GM12878 (cell line): ENCODE measurements around the gene AMBRA1. TPM values are rescaled to one million over a fixed set of nuclear protein-coding genes. Genes with fewer than 3 reads are reported as not detected.

Experiments used
- ATAC-seq: fragments of 200-7000 bp; cut with Tn5 transposase; 3 replicates; pipeline ENCODE4 v1.9.1; 2020; ENCODE audit warnings: mild to moderate bottlenecking, moderate library complexity
- BruUV-seq: library from RNA; stranded (reverse); fragments of 400-500 nt; replicated peaks from 2 replicates; lab custom pipeline; 2021; lab: Mats Ljungman, UMichigan
- CTCF ChIA-PET: fragments of 300-600 bp; sonication (Branson Sonifier 250); formaldehyde crosslinking; extraction: SDS; loops from one replicate; lab custom pipeline; 2021; ENCODE audit warnings: inconsistent platforms; lab: Yijun Ruan, JAX
- POLR2A ChIA-PET: fragments of 350-600 bp; formaldehyde crosslinking; extraction: SDS; loops from one replicate; lab custom pipeline; 2021; ENCODE audit warnings: inconsistent platforms; lab: Charles Lee
- RAD21 ChIA-PET: fragments of 300-600 bp; sonication (Branson Sonifier 250); formaldehyde crosslinking; loops from one replicate; lab custom pipeline; 2023; ENCODE audit warnings: antibody characterized with exemption; ENCODE audit not compliant: unreplicated experiment; lab: Charles Lee
- SMC1A ChIA-PET: fragments of 300-600 bp; sonication (Branson Sonifier 250); formaldehyde crosslinking; loops from one replicate; lab custom pipeline; 2023; ENCODE audit not compliant: unreplicated experiment, uncharacterized antibody; lab: Charles Lee
- DNase-seq: peaks from one replicate; pipeline ENCODE4 v3.0.0-alpha.2; 2011; ENCODE audit warnings: low read depth, low spot score
- FAIRE-seq: peaks from 3 replicates; lab custom pipeline; 2011; peaks lifted over from hg19 to GRCh38; lab: Jason Lieb, UNC
- H2AFZ ChIP-seq: 2 replicates; pipeline ENCODE4 v1.6.0; 2011; ENCODE audit warnings: low read depth, low read length, control low read depth; ENCODE audit not compliant: control insufficient read depth
- H3K27ac ChIP-seq: 2 replicates; pipeline ENCODE4 v1.5.1; 2011; ENCODE audit warnings: control low read depth; ENCODE audit not compliant: control insufficient read depth, insufficient read depth
- H3K27me3 ChIP-seq, 2 experiments: replicated peaks in 1 of 2; 2 replicates each; pipeline versions ENCODE4 v1.6.0 to v1.6.1; 2011; ENCODE audit warnings: low read length in 1 of 2; ENCODE audit not compliant: control insufficient read depth in 2 of 2, insufficient read depth in 2 of 2
- H3K36me3 ChIP-seq, 2 experiments: 2 replicates each; pipeline ENCODE4 v1.5.1; 2011; ENCODE audit warnings: low read length in 1 of 2; ENCODE audit not compliant: control insufficient read depth in 2 of 2, insufficient read depth in 2 of 2
- H3K4me1 ChIP-seq: 2 replicates; pipeline ENCODE4 v1.6.1; 2011; ENCODE audit warnings: mild to moderate bottlenecking, low read length, moderate library complexity, mixed read lengths; ENCODE audit not compliant: control insufficient read depth, insufficient read depth
- H3K4me2 ChIP-seq: 2 replicates; pipeline ENCODE4 v1.6.0; 2011; ENCODE audit warnings: control low read depth; ENCODE audit not compliant: control insufficient read depth, insufficient read depth
- H3K4me3 ChIP-seq: fragments of 200-600 bp; sonication (generic); 2 replicates; pipeline ENCODE4 v1.5.1; 2016
- H3K79me2 ChIP-seq: 2 replicates; pipeline ENCODE4 v1.6.0; 2011; ENCODE audit warnings: low read length; ENCODE audit not compliant: control insufficient read depth, insufficient read depth
- H3K9ac ChIP-seq: 2 replicates; pipeline ENCODE4 v1.8.0; 2011; ENCODE audit warnings: low read length, control low read depth, mixed read lengths; ENCODE audit not compliant: control insufficient read depth, insufficient read depth
- H3K9me3 ChIP-seq: replicated peaks from 3 replicates; pipeline ENCODE4 v1.5.1; 2011; ENCODE audit warnings: mild to moderate bottlenecking, low read length; ENCODE audit not compliant: control insufficient read depth, insufficient read depth
- H4K20me1 ChIP-seq: 2 replicates; pipeline ENCODE4 v1.6.0; 2011; ENCODE audit not compliant: control insufficient read depth, insufficient read depth
- CEBPB ChIP-seq, 2 experiments: fragments of 150-350 bp in 1 of 2; IDR thresholded peaks; 2 replicates each; pipeline ENCODE4 v1.6.1; 2012 to 2014; ENCODE audit warnings: low read depth in 2 of 2, low read length in 2 of 2, borderline replicate concordance in 1 of 2, inconsistent platforms in 1 of 2
- EGR1 ChIP-seq, 2 experiments: IDR thresholded peaks; 1 replicate in 1 of 2; 2 replicates in 1 of 2; pipeline ENCODE4 v1.6.1; 2011 to 2012; ENCODE audit warnings: low read depth in 2 of 2, low read length in 2 of 2, borderline replicate concordance in 1 of 2, mild to moderate bottlenecking in 1 of 2, moderate library complexity in 1 of 2
- FOS ChIP-seq: IDR thresholded peaks from 3 replicates; pipeline ENCODE4 v1.6.1; 2011; ENCODE audit warnings: borderline replicate concordance; ENCODE audit not compliant: insufficient read length; ENCODE audit errors: extremely low read depth
- HDAC2 ChIP-seq: fragments of 200-600 bp; sonication (generic); IDR thresholded peaks from 2 replicates; pipeline ENCODE4 v1.6.1; 2017
- MLLT1 ChIP-seq: fragments of 450-650 bp; IDR thresholded peaks from 2 replicates; pipeline ENCODE4 v1.6.1; 2016; ENCODE audit warnings: mild to moderate bottlenecking
- NBN ChIP-seq: fragments of 450-650 bp; IDR thresholded peaks from 2 replicates; pipeline ENCODE4 v1.6.1; 2016
- SIX5 ChIP-seq: IDR thresholded peaks from 2 replicates; pipeline ENCODE4 v1.6.1; 2011; ENCODE audit warnings: mild to moderate bottlenecking, low read depth, low read length, moderate library complexity; ENCODE audit not compliant: severe bottlenecking
- WRNIP1 ChIP-seq: IDR thresholded peaks from 2 replicates; pipeline ENCODE4 v1.6.1; 2011; ENCODE audit warnings: low read depth, low read length, improper control_type of control experiment, borderline replicate concordance
- ZNF622 ChIP-seq: fragments of 450-650 bp; IDR thresholded peaks from 2 replicates; pipeline ENCODE4 v1.6.1; 2017; ENCODE audit warnings: mild to moderate bottlenecking, inconsistent platforms
- WGBS: methylation state at CpG from one replicate; pipeline ENCODE4 v1.1.6; 2016; ENCODE audit warnings: low lambda C conversion rate; ENCODE audit not compliant: insufficient replicate concordance, insufficient coverage; ENCODE audit errors: missing lambda C conversion rate; 5-methylcytosine and 5-hydroxymethylcytosine counted together
- in situ Hi-C: fragments of 300-500 bp; cut with MboI; formaldehyde crosslinking; loops from 9 replicates; pipeline ENCODE4 v1.14.3; 2018; ENCODE audit warnings: mixed read lengths
- intact Hi-C: fragments of 100-400 bp; cut with micrococcal nuclease; formaldehyde crosslinking; loops from one replicate; pipeline ENCODE4 v1.14.2; 2022; ENCODE audit not compliant: unreplicated experiment
- polyA plus RNA-seq, 11 experiments: library from polyadenylated mRNA; depleted of rRNA in 4 of 11; unstranded in 6 of 11; stranded (reverse) in 5 of 11; fragments of >200 nt; fragmentation: Nextera tagmentation in 4 of 11; fragmentation: Illumina TruSeq in 1 of 11; extraction: Ambion mirVana in 4 of 11; extraction: Trizol in 1 of 11; gene quantifications; 1 replicate in 1 of 11; 2 replicates in 10 of 11; pipeline versions ENCODE4 v1.2.1 to v1.2.3, GENCODE V29; 2011 to 2016; ENCODE audit warnings: inconsistent platforms in 2 of 11, missing spikeins in 2 of 11, low read depth in 1 of 11
- total RNA-seq, 4 experiments: library from RNA; depleted of rRNA in 3 of 4; stranded (reverse); fragments of >200 nt in 3 of 4; fragmentation: Illumina TruSeq in 1 of 4; extraction: Trizol in 1 of 4; gene quantifications; 2 replicates each; pipeline versions ENCODE4 v1.2.1 to v1.2.3, GENCODE V29; 2013 to 2021
- TF ChIP-seq, protein P1 (sequence below): fragments of 450-650 bp; IDR thresholded peaks from 2 replicates; pipeline ENCODE4 v1.6.1; 2017; ENCODE audit warnings: mild to moderate bottlenecking

The AMBRA1 gene
- total and polyA plus RNA-seq, 10 of the 15 experiments (the other 5 are each of a cell fraction or from before 2014, with no cell fraction given) = 0.57 to 34.3 (median 13.7) TPM

- peaks cover 0 to 5% of the 10 kb centered on the region in 2 experiments; a peak in 2 of 4 replicates for H3K36me3 ChIP-seq
- FAIRE-seq = no peak
- intact Hi-C loops = no loop called here
- H3K4me1 ChIP-seq = no peaks in the 10 kb centered on the region
- 98% methylated on average over 3 of the region's 3 CpGs for WGBS
- no peak overlapping the region for H3K4me2 ChIP-seq
- H3K9ac ChIP-seq = no peak overlapping the region
- no TSS peak for BruUV-seq
- no peak for TF ChIP-seq CEBPB (IDR thresholded peaks at IDR 0.05; ENCODE audit: borderline replicate concordance in 1 of 2, low read depth in 2 of 2, low read length in 2 of 2)
- TF ChIP-seq SIX5 = no peak
- no peak for TF ChIP-seq NBN
- no peak for TF ChIP-seq FOS
- no peak for TF ChIP-seq ZNF622
- TF ChIP-seq, protein P1, sequence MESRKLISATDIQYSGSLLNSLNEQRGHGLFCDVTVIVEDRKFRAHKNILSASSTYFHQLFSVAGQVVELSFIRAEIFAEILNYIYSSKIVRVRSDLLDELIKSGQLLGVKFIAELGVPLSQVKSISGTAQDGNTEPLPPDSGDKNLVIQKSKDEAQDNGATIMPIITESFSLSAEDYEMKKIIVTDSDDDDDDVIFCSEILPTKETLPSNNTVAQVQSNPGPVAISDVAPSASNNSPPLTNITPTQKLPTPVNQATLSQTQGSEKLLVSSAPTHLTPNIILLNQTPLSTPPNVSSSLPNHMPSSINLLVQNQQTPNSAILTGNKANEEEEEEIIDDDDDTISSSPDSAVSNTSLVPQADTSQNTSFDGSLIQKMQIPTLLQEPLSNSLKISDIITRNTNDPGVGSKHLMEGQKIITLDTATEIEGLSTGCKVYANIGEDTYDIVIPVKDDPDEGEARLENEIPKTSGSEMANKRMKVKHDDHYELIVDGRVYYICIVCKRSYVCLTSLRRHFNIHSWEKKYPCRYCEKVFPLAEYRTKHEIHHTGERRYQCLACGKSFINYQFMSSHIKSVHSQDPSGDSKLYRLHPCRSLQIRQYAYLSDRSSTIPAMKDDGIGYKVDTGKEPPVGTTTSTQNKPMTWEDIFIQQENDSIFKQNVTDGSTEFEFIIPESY = no peak
- no peak for TF ChIP-seq HDAC2
- no peak for TF ChIP-seq WRNIP1
- TF ChIP-seq MLLT1 = no peak
- TF ChIP-seq EGR1 (IDR thresholded peaks at IDR 0.05; ENCODE audit: borderline replicate concordance in 1 of 2, low read depth in 2 of 2, low read length in 2 of 2) = no peak
- TF ChIP-seq, all 136 proteins: peak for 0
- no peaks in the 10 kb centered on the region for H3K79me2 ChIP-seq
- SMC1A ChIA-PET = interaction anchor here (1.0 to 1.2 kb wide), 2 partner anchors 96 to 235 kb away, joined by 3 read pairs; no protein-coding TSS in a partner anchor
- RAD21 ChIA-PET = no interaction called here
- in situ Hi-C loops = no loop called here
- no peaks in the 10 kb centered on the region for H3K27me3 ChIP-seq
- CTCF ChIA-PET = interaction anchor here (0.6 to 2.0 kb wide), 3 partner anchors 121 to 434 kb away, joined by 3 to 5 read pairs (median 3); no protein-coding TSS in a partner anchor
- no peaks in the 10 kb centered on the region for H3K9me3 ChIP-seq
- DNase-seq (no peak), ATAC-seq (no peak)
- no peaks in the 10 kb centered on the region for H4K20me1 ChIP-seq
- H2AFZ ChIP-seq = no peak overlapping the region
- H3K27ac ChIP-seq = no peak overlapping the region
- POLR2A ChIA-PET = interaction anchor here (0.7 kb wide), 1 partner anchor 26 kb away, joined by 3 read pairs; no protein-coding TSS in a partner anchor
- no peak overlapping the region for H3K4me3 ChIP-seq
Observed at GRCh38 chr11:46625406-46625805, 31.6 kb upstream of the AMBRA1 start.
